PFSK-1 (cell line): Measurements from ENCODE around the gene HHAT.

ENCODE experiments used
- FOXP2 ChIP-seq: optimal IDR thresholded peaks from 2 replicates; pipeline ENCODE3; 2011; ENCODE audit warnings: borderline replicate concordance, control low read depth, inconsistent platforms; ENCODE audit not compliant: insufficient read depth; ENCODE audit errors: extremely low read length, extremely low read depth
- POLR2AphosphoS5 ChIP-seq: IDR thresholded peaks from 2 replicates; pipeline ENCODE4 v1.6.1; 2012; ENCODE audit warnings: low read depth, mild to moderate bottlenecking, control low read depth, low read length, moderate library complexity
- REST ChIP-seq, 2 experiments: IDR thresholded peaks; 2 replicates each; pipeline versions ENCODE4 v1.6.1 to v1.8.0; 2011 to 2012; ENCODE audit warnings: low read depth in 2 of 2, low read length in 2 of 2, control low read depth in 1 of 2, inconsistent platforms in 1 of 2, mild to moderate bottlenecking in 1 of 2, moderate library complexity in 1 of 2; ENCODE audit not compliant: insufficient read depth in 1 of 2
- SIN3A ChIP-seq: IDR thresholded peaks from 2 replicates; pipeline ENCODE4 v1.6.1; 2012; ENCODE audit warnings: mild to moderate bottlenecking, low read length, moderate library complexity, borderline replicate concordance; ENCODE audit not compliant: insufficient read depth
- TAF1 ChIP-seq: IDR thresholded peaks from 2 replicates; pipeline ENCODE4 v1.6.1; 2012; ENCODE audit warnings: low read length, control low read depth, borderline replicate concordance; ENCODE audit not compliant: insufficient read depth

Gene HHAT

GRCh38 chr1:210531475-210532222 is 202.9 kb downstream of the HHAT start:
- TF ChIP-seq FOXP2, result no peak
- TF ChIP-seq TAF1, result no peak
- no peak for TF ChIP-seq SIN3A
- no peak for TF ChIP-seq REST (IDR thresholded peaks at IDR 0.05; ENCODE audit: insufficient read depth in 1 of 2, low read depth in 2 of 2, low read length in 2 of 2)
- TF ChIP-seq POLR2AphosphoS5, result no peak

- TF ChIP-seq FOXP2, result no peak
- no peak for TF ChIP-seq SIN3A
- TF ChIP-seq POLR2AphosphoS5, result no peak
- no peak for TF ChIP-seq TAF1
- no peak for TF ChIP-seq REST (IDR thresholded peaks at IDR 0.05; ENCODE audit: insufficient read depth in 1 of 2, low read depth in 2 of 2, low read length in 2 of 2)
These were observed 203.5 kb downstream of the HHAT start for GRCh38 chr1:210532223-210532598.

- TF ChIP-seq TAF1, result no peak
- TF ChIP-seq SIN3A, result no peak
- no peak for TF ChIP-seq REST (IDR thresholded peaks at IDR 0.05; ENCODE audit: insufficient read depth in 1 of 2, low read depth in 2 of 2, low read length in 2 of 2)
- TF ChIP-seq FOXP2, result no peak
- no peak for TF ChIP-seq POLR2AphosphoS5
These were observed 207.1 kb downstream of the HHAT start for GRCh38 chr1:210535761-210536160.

GRCh38 chr1:210536254-210536961 is 207.7 kb downstream of the HHAT start:
- TF ChIP-seq REST (IDR thresholded peaks at IDR 0.05; ENCODE audit: insufficient read depth in 1 of 2, low read depth in 2 of 2, low read length in 2 of 2) (no peak), POLR2AphosphoS5 (no peak), FOXP2 (no peak), TAF1 (no peak), SIN3A (no peak)
